LHCN-M2 (cell line): ENCODE data around the gene PMEPA1. TPM values are rescaled to one million over a fixed set of nuclear protein-coding genes. Genes with fewer than 3 reads are reported as not detected.

Experiments
- DNase-seq: peaks from one replicate; pipeline ENCODE4 v3.0.0-alpha.2; 2012; ENCODE audit warnings: low read depth
- total RNA-seq: library from RNA; depleted of rRNA; stranded (reverse); fragments of >200 nt; gene quantifications from 2 replicates; pipeline ENCODE4 v1.2.3, GENCODE V29; 2014

The PMEPA1 gene
- total RNA-seq, 1 experiment from 2014 or later = 2.4 TPM

DNA sequence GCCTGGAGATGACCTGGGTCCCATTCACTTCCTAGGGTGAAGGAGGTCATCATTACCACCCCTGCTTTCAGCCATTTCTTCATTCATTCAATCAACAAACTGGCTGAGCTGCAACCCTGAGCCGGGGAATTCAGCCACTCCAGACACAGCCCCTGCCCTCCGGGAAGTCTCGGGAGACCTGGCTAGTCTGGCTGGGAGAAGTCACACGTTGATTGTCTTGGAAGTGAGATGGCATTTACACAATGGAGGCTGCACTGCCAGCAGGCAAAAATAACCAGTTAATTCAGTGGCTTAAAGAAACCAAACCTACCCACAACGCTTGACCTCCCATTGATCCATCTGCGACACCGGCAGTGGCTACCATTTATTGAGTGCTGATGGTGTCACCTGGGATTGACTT, 2.0 kb upstream of the PMEPA1 start:
- no peak for DNase-seq

- DNase-seq = no peak
These were observed 1.5 kb upstream of the PMEPA1 start for GRCh38 chr20:57711311-57711712.

GRCh38 chr20:57710841-57711240, 1.0 kb upstream of the PMEPA1 start:
- DNase-seq = no peak

DNA sequence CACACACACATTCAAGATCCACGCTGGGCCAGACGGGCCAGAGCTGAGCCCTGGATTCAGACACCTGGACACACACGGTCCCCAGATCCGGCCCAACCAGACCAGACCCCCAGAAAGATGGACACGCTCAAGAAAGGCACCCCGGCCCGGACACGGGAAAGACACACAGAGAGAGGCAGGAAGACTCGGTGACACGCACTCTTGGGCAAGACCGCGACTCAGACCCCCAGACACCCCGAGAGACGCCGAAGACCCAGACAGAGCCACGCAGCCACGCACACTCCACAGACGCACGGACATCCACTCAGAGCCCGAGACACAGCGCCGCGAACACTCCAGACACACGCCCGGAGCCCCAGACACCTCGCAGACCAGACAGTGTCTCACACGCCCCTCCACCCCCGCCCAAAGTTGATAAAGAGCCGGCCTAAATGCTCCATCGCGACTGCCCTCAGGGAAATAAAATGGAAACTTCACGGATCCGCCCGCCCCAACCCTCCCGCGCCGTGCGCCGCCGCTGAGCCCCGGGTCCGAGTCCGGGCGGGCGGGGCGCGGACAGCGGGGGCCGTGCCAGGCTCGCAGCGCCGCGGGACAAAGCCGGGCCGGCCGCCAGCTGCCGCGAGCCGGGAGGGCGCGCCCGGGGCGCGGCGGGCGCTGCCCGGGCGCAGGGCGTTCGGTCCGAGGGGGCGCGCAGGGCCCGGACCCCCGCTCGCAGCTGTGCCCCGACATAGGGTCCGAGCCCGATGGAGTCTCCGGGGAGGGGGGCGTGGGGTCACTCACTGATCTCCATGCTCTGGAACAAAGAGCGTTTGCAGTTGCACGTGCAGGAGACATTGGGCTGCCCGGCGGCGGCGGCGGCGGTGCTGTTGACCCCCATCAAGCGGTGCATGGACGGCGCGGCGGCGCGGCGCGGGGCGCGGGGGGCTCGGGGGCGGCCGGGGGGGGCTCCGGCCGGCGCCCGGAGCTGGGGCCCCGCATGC, 831 bp downstream of the PMEPA1 start:
- no peak for DNase-seq

- no peak for DNase-seq
These were observed 1.7 kb downstream of the PMEPA1 start for GRCh38 chr20:57707849-57708693.

DNA sequence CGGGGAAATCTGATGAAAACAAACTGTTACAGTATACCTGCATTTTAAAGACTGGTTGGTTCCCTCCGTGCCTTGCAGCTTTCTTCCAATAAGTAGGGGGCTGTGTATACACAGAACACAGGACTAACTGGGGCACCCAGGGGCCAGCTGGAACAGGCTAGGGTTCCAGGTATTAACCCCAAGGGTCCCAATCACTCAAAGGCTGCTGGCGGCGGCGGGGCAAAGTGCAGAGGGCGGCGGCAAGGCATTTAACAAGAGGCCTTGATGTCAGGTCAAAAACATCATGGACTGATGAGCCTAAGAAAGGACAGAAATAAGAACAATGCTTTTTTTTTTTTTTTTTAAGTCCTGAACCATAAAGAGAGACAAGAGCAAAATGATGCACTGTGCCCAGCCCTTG, 2.5 kb downstream of the PMEPA1 start:
- no peak for DNase-seq

GRCh38 chr20:57705127-57705899, 4.5 kb downstream of the PMEPA1 start:
- DNase-seq = no peak

GRCh38 chr20:57704245-57704644, 5.6 kb downstream of the PMEPA1 start:
- no peak for DNase-seq

GRCh38 chr20:57703013-57703412, 6.8 kb downstream of the PMEPA1 start:
- no peak for DNase-seq

GRCh38 chr20:57702521-57702920, 7.3 kb downstream of the PMEPA1 start:
- no peak for DNase-seq

DNA sequence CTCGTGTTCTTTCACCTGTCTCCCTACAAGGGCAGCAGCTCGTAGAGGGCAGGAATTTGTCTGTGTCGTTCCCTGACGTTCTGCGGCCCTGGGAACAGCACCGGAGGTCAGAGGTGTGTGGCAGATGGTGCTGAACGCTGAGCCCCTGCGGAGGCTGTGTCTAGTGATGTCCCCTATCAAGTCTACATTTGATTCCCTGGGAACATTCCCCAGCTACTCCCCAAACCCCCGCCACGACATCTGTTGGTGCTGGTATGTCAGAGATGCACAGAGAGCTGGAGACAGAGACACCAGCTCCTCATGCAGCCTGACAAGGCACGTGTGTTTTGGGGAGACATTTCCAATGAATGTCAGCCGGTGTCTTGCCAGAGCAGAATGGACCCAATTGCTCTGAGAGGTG, 7.7 kb downstream of the PMEPA1 start:
- DNase-seq = no peak

GRCh38 chr20:57701651-57702050, 8.2 kb downstream of the PMEPA1 start:
- DNase-seq = no peak

DNA sequence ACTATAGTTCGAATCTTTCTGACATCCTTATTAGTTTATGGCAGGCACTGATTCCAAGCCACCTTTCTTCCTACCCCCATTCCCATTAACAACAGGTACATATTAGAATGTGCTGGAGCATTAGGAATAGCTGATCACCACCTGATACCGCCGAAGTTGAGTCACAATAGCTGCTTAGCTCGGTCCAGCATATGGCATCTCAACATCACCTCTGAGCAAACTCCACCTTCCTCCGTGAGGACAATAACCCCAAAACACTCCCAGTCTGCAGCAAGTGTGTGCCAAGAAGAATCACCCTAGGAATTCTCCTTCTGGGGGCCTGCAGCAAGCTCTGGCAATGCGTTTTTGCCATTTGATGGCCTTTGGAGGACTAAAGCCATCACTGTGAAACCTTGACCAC, 8.7 kb downstream of the PMEPA1 start:
- DNase-seq = no peak

DNA sequence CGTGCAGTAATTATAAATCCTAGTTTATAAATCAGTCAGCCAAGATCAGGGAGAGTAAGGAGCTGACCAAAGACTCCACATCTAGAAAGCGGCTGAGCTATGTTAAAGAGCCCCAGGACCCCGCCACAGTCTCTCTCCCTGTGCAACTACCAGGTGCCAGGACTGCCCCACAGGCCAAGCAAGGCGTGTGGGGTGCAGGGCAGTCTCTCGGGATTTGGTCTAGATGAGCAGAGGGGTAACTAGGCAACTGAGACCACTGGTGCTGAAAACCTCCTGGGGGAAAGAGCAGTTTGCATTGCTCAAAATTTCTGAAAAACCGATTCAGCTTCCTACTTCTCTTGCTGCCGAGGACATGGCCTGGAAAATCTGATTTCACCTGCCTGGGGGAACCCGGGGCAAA, 10.4 kb downstream of the PMEPA1 start:
- no peak for DNase-seq

DNA sequence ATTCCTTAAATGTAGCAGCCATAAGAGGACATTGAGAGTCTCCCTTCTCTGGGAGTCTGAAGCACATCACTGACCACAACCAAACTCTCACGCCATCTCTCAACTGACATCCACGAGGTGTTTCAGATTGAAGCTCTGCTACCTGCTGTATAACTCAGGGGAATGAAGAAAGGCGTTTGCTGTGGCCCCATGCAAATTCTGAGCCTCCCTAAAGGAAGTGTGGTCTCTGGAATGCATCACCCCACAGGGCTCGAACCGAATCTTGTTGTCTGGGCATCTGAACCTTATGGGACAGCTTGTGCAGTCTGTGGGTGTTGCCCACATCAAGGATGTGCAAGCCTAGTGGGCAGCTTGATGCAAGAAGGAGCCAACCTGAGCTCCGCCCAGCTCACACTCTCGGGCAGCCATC, 10.9 kb downstream of the PMEPA1 start:
- peak; percentile 37 for DNase-seq

GRCh38 chr20:57698116-57698866, 11.5 kb downstream of the PMEPA1 start:
- peak; percentile 98 for DNase-seq

- DNase-seq = no peak
These were observed 12.3 kb downstream of the PMEPA1 start for GRCh38 chr20:57697543-57697942.

DNA sequence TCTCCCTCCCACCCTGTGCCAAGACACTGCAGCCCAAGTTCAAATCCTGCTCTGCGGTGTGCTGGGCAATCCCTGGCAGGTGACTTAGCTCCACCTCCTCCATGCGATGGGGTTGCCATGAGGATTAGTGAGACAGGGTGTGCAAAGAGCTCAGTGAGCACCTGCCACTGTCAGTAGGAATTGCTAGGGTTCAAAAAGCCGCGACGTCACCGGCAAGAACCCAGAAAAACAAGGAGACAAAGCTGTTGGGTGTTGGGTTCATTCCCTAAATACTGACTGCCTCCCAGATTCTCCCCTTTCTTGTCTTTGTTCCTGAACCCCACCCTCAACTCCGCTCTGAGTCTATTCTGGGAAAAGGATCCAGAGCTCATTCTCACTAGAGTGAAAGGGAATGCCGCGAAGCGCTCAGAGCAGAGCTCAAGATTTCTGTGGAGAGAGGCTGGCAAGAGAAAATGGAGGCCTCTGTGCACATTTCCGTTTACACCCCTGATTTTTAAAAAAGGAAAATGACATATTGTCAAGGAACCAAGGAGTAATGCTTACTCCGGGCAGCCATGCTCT, 13.3 kb downstream of the PMEPA1 start:
- no peak for DNase-seq

DNA sequence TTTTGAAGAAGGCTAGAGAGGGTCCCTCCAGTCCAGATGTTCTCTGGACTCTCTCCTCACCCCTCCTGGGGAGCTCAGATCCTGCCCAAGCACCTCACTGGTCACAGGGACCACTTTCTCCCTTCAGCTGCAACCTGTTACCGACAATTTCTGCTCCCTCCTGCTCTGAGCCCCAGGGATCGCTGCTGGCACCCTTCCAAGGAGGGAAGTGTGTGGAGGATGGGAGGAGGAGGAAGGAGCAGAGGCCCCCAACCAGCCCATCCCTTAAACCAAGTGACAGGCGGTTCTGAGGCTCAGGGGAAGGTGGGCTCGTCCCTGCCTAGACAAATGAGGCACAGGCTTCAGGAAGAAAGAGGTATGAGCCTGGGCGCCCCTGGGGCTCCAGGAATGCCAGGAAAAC, 13.9 kb downstream of the PMEPA1 start:
- no peak for DNase-seq

DNA sequence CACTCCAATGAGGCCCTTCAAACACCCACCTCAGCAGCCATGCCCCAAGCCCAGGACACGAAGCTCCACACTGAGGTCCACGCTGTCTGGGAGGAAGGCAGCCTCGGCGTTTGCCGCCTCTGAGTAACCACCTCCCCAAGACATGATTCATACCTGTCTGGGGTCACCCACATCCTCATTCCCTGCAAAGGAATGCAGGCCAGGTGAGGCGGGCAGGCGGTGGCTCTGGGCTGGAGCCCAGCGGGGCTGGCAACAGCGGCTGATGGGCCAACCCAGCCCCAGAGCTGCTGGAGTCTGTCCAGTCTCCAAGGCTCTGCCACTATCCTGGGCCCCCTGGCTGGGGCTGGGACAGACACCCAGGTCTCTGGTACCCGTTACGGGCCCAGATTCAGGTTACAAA, 14.8 kb downstream of the PMEPA1 start:
- DNase-seq = no peak

GRCh38 chr20:57694481-57694880, 15.3 kb downstream of the PMEPA1 start:
- DNase-seq = no peak
